Fibroblast of pulmonary artery (primary cell): ENCODE data around the gene FKRP.
A peak's percentile ranks its signal among the peaks of the same experiment; 100 is the strongest.
"Not testable (repeated sequence)": the region's sequence is repeated elsewhere in the genome, so short reads cannot be mapped to it uniquely, and the experiment has no call there.

Experiments
- DNase-seq: peaks from one replicate; pipeline ENCODE4 v3.0.0-alpha.2; 2010; ENCODE audit warnings: low read depth
- H3K4me3 ChIP-seq: replicated peaks from 2 replicates; pipeline ENCODE4 v1.5.1; 2011; ENCODE audit warnings: low read depth, mild to moderate bottlenecking, control low read depth, low read length, moderate library complexity
- TF ChIP-seq, protein P1 (sequence below): IDR thresholded peaks from 2 replicates; pipeline ENCODE4 v1.5.1; 2011; ENCODE audit warnings: mild to moderate bottlenecking, control low read depth, low read length, inconsistent platforms; ENCODE audit errors: missing control alignments

FKRP gene

GRCh38 chr19:46710687-46711086 lies 35.2 kb upstream of the FKRP start:
- no peak for DNase-seq
- TF ChIP-seq, protein P1, sequence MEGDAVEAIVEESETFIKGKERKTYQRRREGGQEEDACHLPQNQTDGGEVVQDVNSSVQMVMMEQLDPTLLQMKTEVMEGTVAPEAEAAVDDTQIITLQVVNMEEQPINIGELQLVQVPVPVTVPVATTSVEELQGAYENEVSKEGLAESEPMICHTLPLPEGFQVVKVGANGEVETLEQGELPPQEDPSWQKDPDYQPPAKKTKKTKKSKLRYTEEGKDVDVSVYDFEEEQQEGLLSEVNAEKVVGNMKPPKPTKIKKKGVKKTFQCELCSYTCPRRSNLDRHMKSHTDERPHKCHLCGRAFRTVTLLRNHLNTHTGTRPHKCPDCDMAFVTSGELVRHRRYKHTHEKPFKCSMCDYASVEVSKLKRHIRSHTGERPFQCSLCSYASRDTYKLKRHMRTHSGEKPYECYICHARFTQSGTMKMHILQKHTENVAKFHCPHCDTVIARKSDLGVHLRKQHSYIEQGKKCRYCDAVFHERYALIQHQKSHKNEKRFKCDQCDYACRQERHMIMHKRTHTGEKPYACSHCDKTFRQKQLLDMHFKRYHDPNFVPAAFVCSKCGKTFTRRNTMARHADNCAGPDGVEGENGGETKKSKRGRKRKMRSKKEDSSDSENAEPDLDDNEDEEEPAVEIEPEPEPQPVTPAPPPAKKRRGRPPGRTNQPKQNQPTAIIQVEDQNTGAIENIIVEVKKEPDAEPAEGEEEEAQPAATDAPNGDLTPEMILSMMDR = no peak
- H3K4me3 ChIP-seq = no peak overlapping the region

DNA sequence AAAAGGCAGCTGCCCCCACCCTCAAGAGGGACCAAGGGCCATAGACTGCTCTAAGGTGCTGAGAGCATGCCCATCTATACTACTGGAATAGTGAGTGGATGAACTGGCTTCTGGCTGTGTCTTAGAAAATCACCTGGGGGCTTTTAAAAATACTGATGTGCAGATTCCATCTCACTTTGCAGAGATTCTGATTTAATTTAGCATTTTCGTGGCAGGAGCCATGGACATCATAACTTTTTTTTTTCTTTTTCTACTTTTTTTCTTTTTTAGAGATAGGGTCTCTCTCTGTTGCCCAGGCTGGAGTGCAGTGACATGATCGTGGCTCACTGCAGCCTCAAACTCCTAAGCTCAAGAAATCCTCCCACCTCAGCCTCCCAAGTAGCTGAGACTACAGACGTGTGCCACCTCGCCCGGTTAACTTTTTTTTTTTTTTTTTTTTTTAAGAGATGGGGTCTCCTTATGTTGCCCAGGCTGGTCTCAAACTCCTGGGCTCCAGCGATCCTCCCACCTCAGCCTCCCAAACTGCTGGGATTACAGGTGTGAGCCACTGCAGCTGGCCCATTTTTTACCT lies 33.0 kb upstream of the FKRP start:
- DNase-seq = not testable (repeated sequence)
- peak overlapping the region; percentile 73 for H3K4me3 ChIP-seq

GRCh38 chr19:46713781-46714443 lies 31.9 kb upstream of the FKRP start:
- TF ChIP-seq, protein P1 = no peak
- peak; percentile 88 for DNase-seq
- H3K4me3 ChIP-seq = peak overlapping the region; percentile 73

GRCh38 chr19:46714444-46715106 lies 31.3 kb upstream of the FKRP start:
- TF ChIP-seq, protein P1 = no peak
- peak overlapping the region; percentile 73 for H3K4me3 ChIP-seq
- no peak for DNase-seq

- DNase-seq = no peak
- TF ChIP-seq, protein P1 = no peak
- peak overlapping the region; percentile 73 for H3K4me3 ChIP-seq
Observed at GRCh38 chr19:46715620-46715974, 30.3 kb upstream of the FKRP start.

- peak overlapping the region; percentile 73 for H3K4me3 ChIP-seq
- TF ChIP-seq, protein P1 = no peak
- no peak for DNase-seq
Observed at GRCh38 chr19:46715975-46716671, 29.7 kb upstream of the FKRP start.

- H3K4me3 ChIP-seq = peak overlapping the region; percentile 73
- no peak for DNase-seq
- TF ChIP-seq, protein P1 = no peak
Observed at GRCh38 chr19:46716672-46717033, 29.2 kb upstream of the FKRP start.
